MG63 (cell line): Measurements from ENCODE around the gene ADARB2. TPM values are rescaled to one million over a fixed set of nuclear protein-coding genes. Genes with fewer than 3 reads are reported as not detected.
"Not testable (repeated sequence)": the region's sequence is repeated elsewhere in the genome, so short reads cannot be mapped to it uniquely, and the experiment has no call there.

ENCODE experiments used
- DNase-seq: peaks from one replicate; pipeline ENCODE4 v3.0.0-alpha.2; 2020
- H3K27me3 ChIP-seq: fragments of 250-450 bp; sonication (Bioruptor Pico); 2 replicates; pipeline ENCODE4 v1.5.1; 2020; ENCODE audit warnings: mild to moderate bottlenecking, moderate library complexity
- H3K36me3 ChIP-seq: fragments of 250-450 bp; sonication (Bioruptor Pico); 2 replicates; pipeline ENCODE4 v1.5.1; 2020; ENCODE audit warnings: mild to moderate bottlenecking, moderate library complexity
- H3K4me3 ChIP-seq: fragments of 250-450 bp; sonication (Bioruptor Pico); 2 replicates; pipeline ENCODE4 v1.5.1; 2020; ENCODE audit warnings: mild to moderate bottlenecking, moderate library complexity
- H3K9me3 ChIP-seq: fragments of 250-450 bp; sonication (Bioruptor Pico); 2 replicates; pipeline ENCODE4 v1.5.1; 2020; ENCODE audit warnings: mild to moderate bottlenecking, moderate library complexity
- total RNA-seq: library from RNA; depleted of rRNA; stranded (reverse); fragments of >200 nt; shearing (Covaris generic); gene quantifications from 2 replicates; pipeline ENCODE4 v1.2.3, GENCODE V29; 2014; ENCODE audit warnings: low replicate concordance

ADARB2 gene
- total RNA-seq, 1 experiment from 2014 or later: not detected

- H3K27me3 ChIP-seq: no peaks in the 10 kb centered on the region
- no peaks in the 10 kb centered on the region for H3K9me3 ChIP-seq
- H3K36me3 ChIP-seq: no peaks in the 10 kb centered on the region
- no peak overlapping the region for H3K4me3 ChIP-seq
- no peak for DNase-seq
Observed at GRCh38 chr10:1343176-1343575, 394.1 kb downstream of the ADARB2 start.

- H3K36me3 ChIP-seq, DNase-seq, H3K9me3 ChIP-seq, H3K4me3 ChIP-seq, H3K27me3 ChIP-seq: not testable (repeated sequence)
Observed at GRCh38 chr10:1341052-1341451, 396.3 kb downstream of the ADARB2 start.

GRCh38 chr10:1339396-1339795 lies 397.9 kb downstream of the ADARB2 start:
- Histone ChIP-seq H3K4me3 (no peak overlapping the region), H3K27me3 (no peaks in the 10 kb centered on the region), H3K36me3 (no peaks in the 10 kb centered on the region), H3K9me3 (no peaks in the 10 kb centered on the region)
- DNase-seq: no peak

DNA sequence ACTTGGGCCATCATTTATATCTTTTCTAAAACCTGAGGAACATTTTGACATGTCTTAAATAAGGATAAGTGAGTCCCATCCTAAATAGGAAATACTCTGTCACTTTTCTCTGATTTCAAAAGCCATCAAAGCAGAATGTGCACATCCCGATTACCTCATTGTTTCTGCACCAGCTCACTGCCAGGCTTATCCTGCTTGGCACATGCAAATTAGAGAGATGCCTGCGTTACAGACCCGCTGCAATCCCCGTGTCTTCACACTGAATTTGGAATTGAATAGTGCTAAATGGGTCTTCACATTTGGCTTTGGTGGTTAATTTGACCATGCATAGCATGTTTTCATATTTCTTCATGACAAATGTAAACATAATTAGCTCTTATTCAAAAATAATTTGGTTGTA lies 401.7 kb downstream of the ADARB2 start:
- no peaks in the 10 kb centered on the region for H3K27me3 ChIP-seq
- no peak overlapping the region for H3K4me3 ChIP-seq
- H3K9me3 ChIP-seq: no peaks in the 10 kb centered on the region
- DNase-seq: no peak
- no peaks in the 10 kb centered on the region for H3K36me3 ChIP-seq

DNA sequence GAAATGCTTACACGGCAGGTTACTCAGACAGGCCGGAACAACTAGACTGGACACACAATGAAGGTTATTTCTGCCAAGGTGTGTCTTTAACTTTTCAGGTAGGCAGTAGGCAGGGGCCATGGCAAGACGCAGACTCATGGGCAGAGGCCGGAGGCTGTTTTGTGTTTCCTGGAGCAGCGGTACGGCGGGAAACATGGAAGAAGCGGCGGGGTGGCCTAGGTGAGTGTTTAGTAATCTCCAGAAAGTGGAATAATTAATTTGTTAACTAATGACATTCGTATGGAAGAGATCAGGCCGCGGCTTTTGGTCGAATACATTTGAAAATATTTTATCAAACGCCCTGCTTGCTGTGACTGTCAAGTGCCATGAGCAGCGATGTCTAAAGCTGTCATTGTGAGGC lies 403.3 kb downstream of the ADARB2 start:
- Histone ChIP-seq H3K36me3 (no peaks in the 10 kb centered on the region), H3K27me3 (no peaks in the 10 kb centered on the region), H3K9me3 (no peaks in the 10 kb centered on the region), H3K4me3 (no peak overlapping the region)
- no peak for DNase-seq

GRCh38 chr10:1331560-1331959 lies 405.8 kb downstream of the ADARB2 start:
- Histone ChIP-seq H3K27me3 (no peaks in the 10 kb centered on the region), H3K9me3 (no peaks in the 10 kb centered on the region), H3K36me3 (no peaks in the 10 kb centered on the region), H3K4me3 (no peak overlapping the region)
- DNase-seq: no peak

DNA sequence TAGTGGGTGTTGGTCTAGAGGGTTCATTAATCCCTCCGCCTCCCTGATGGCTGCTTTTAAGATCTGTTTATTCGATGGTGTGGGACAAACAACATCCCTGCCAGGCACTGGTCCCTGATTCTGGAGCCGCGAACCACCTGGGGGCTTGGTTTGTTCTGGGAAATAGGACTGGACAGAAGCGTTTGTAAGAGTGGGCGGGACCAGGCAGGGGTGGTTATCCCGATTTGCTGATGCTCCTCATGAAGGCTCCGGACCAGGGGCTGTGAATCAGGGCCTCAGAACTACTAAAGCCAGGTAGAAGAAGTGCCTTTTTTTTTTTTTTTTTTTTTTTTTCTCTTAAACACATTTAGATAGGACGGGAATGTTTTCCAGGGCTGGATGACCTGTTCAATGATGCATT lies 407.7 kb downstream of the ADARB2 start:
- no peak for DNase-seq

GRCh38 chr10:1328981-1329614 lies 408.2 kb downstream of the ADARB2 start:
- Histone ChIP-seq H3K9me3 (no peaks in the 10 kb centered on the region), H3K36me3 (no peaks in the 10 kb centered on the region), H3K4me3 (no peak overlapping the region), H3K27me3 (no peaks in the 10 kb centered on the region; the same call in 1 of the 2 replicates)
- no peak for DNase-seq

More for the DNA sequence above, 407.7 kb downstream of the ADARB2 start:
- Histone ChIP-seq H3K4me3 (no peak overlapping the region), H3K36me3 (no peaks in the 10 kb centered on the region), H3K9me3 (no peaks in the 10 kb centered on the region), H3K27me3 (no peaks in the 10 kb centered on the region)

GRCh38 chr10:1328161-1328823 lies 409.0 kb downstream of the ADARB2 start:
- Histone ChIP-seq H3K4me3 (no peak overlapping the region), H3K27me3 (peaks cover 4% of the 10 kb centered on the region; the same call in 1 of the 2 replicates), H3K9me3 (no peaks in the 10 kb centered on the region), H3K36me3 (no peaks in the 10 kb centered on the region)
- DNase-seq: no peak

GRCh38 chr10:1327759-1328158 lies 409.6 kb downstream of the ADARB2 start:
- DNase-seq: no peak
- H3K4me3 ChIP-seq: no peak overlapping the region
- H3K36me3 ChIP-seq: no peaks in the 10 kb centered on the region
- H3K9me3 ChIP-seq: no peaks in the 10 kb centered on the region
- peaks cover 4% of the 10 kb centered on the region; the same call in 1 of the 2 replicates for H3K27me3 ChIP-seq

GRCh38 chr10:1326514-1326913 lies 410.8 kb downstream of the ADARB2 start:
- H3K4me3 ChIP-seq, DNase-seq, H3K9me3 ChIP-seq, H3K36me3 ChIP-seq, H3K27me3 ChIP-seq: not testable (repeated sequence)

DNA sequence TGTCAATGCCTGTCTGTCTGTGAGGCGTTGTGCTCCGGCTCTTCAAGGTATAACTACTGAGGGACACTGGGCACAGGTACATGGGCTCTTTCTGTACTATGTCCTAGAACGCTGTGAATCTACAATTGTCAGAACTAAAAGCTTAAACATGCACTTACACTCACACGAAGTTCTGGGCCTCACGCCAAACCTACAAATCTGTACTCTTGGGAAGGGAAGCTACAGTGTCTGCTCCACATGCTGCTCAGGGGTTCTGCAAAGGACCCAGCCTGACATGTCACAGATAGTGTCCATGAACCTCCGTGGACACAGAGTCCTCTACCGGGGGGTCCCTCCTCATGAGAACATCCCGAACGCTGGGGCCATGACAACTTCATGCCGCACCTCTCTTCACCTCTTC lies 412.4 kb downstream of the ADARB2 start:
- Histone ChIP-seq H3K27me3 (peaks cover 10% of the 10 kb centered on the region), H3K4me3 (no peak overlapping the region), H3K9me3 (no peaks in the 10 kb centered on the region), H3K36me3 (no peaks in the 10 kb centered on the region)
- DNase-seq: no peak

DNA sequence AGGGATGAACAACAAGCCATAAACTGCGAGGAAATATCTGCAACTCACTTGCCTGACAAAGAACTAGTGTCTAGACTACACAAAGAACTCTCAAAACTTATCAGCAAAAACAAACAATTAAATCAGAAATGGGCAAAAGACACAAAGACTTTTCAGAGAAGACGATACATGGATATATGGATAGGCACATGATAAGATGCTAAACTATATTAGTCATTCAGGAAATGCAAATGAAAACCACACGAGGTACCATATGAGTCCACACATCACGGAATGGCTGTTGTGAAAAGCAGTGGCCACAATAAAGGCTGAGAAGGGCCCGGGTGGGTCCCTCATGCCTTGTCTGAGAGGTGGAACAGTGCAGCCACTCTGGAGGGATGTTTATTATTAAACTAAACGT lies 413.4 kb downstream of the ADARB2 start:
- Histone ChIP-seq H3K9me3 (no peaks in the 10 kb centered on the region), H3K36me3 (no peaks in the 10 kb centered on the region), H3K27me3 (peaks cover 10% of the 10 kb centered on the region), H3K4me3 (no peak overlapping the region)
- DNase-seq: no peak

- no peaks in the 10 kb centered on the region for H3K36me3 ChIP-seq
- no peak for DNase-seq
- H3K4me3 ChIP-seq: no peak overlapping the region
- no peaks in the 10 kb centered on the region for H3K9me3 ChIP-seq
- peaks cover 10% of the 10 kb centered on the region for H3K27me3 ChIP-seq
Observed at GRCh38 chr10:1320739-1321320, 416.5 kb downstream of the ADARB2 start.

- Histone ChIP-seq H3K36me3 (no peaks in the 10 kb centered on the region), H3K4me3 (no peak overlapping the region), H3K9me3 (no peaks in the 10 kb centered on the region), H3K27me3 (peaks cover 2% of the 10 kb centered on the region; the same call in 1 of the 2 replicates)
- no peak for DNase-seq
Observed at GRCh38 chr10:1316809-1317143, 420.5 kb downstream of the ADARB2 start.

DNA sequence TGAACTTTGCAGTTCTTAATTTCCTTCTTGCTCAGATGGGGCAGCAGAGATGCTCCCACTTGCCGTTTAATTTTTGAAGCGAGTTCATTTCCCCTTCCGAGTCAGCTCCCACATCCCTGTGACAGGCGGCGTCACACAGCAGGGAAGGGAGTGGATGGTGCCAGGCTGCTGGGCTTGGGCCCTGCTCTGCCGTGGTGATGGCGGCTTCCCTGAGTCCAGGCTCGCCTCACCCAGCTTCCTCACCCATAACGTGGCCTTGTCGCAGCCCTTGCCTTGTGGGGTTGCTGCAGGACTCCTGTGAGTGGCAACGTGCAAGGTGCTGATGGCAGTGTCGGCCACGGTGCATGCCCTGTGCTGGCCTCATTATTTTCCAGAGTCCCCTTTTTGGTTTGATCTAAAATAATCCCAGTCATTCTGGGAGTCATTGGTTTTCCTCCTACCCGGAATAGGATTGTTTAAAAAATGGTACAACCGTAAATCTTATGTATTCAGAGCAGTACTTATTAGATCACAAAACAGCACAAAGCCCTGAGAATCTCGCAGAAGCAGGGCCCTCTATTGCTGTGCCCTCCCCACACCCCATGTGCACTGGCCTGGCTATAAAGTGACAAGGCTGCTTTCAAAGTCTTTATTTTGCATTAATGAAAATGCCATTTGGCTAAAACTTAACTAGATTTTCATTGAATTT lies 421.1 kb downstream of the ADARB2 start:
- no peak for DNase-seq
- Histone ChIP-seq H3K9me3 (no peaks in the 10 kb centered on the region), H3K4me3 (no peak overlapping the region), H3K27me3 (peaks cover 2% of the 10 kb centered on the region; the same call in 1 of the 2 replicates), H3K36me3 (no peaks in the 10 kb centered on the region)

- H3K9me3 ChIP-seq: no peaks in the 10 kb centered on the region
- H3K36me3 ChIP-seq: no peaks in the 10 kb centered on the region
- DNase-seq: no peak
- H3K27me3 ChIP-seq: no peaks in the 10 kb centered on the region
- no peak overlapping the region for H3K4me3 ChIP-seq
Observed at GRCh38 chr10:1315178-1315577, 422.1 kb downstream of the ADARB2 start.
